ENCODE data around the gene NAB2.
A peak's percentile ranks its signal among the peaks of the same experiment; 100 is the strongest.

Gene NAB2

DNA sequence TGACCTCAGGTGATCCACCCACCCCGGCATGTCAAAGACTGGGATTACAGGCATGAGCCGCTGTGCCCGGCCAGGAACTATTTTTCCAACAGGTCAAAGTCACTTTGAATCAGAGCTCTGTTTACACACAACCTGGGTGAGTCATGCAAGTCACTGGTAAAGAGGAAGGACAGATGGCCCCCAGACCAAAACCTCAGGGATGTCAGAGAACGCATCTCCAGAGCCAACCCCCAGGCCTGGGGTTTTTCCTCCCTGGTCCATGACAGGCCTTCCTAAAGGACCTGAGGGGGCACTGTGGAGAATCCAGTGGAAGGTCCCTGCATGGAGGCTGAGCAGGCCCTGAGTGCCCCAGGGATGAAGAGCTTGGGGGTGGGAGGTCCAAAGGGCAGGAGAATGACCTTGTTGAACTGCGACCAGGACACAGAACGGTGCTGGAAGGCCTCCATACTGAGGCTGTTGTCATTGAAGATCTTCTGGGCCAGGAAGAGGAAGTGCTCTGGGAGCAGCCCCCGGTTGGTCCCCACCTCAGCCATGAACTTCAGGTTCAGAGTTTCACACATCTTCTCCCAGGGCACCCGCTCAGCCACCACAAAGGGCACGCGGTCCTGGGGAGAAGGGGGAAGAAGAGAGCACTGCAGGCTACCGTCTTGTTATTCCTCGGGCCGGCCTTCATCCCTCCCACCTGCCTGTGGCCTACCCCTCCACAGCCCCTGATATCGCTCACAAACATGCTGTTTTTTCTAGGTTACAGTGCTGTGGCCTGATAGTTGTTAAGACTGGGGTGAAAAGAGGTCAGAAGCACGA, 13.2 kb downstream of the NAB2 start:
- H3K4me3 ChIP-seq (ENCODE audit: insufficient read depth, low read depth, low read length, poor library complexity, severe bottlenecking) = no peak overlapping the region
- H3K9me3 ChIP-seq (ENCODE audit: control insufficient read depth, low read length) = no peaks in the 10 kb centered on the region
- H3K27me3 ChIP-seq (replicated peaks; ENCODE audit: control insufficient read depth, insufficient read depth, low read length, poor library complexity, severe bottlenecking) = no peaks in the 10 kb centered on the region
- H3K27ac ChIP-seq (ENCODE audit: insufficient read depth, low read length, poor library complexity, severe bottlenecking) = no peak overlapping the region
- H3K4me1 ChIP-seq (ENCODE audit: control insufficient read depth, insufficient read depth, low read length, poor library complexity, severe bottlenecking) = no peaks in the 10 kb centered on the region
- peaks cover 62% of the 10 kb centered on the region for H3K36me3 ChIP-seq (ENCODE audit: control insufficient read depth, insufficient read depth, low read length)
- no peak for DNase-seq

GRCh38 chr12:57103856-57104255, 14.9 kb downstream of the NAB2 start:
- no peak for DNase-seq
- no peak overlapping the region for H3K27ac ChIP-seq (ENCODE audit: insufficient read depth, low read length, poor library complexity, severe bottlenecking)

DNA sequence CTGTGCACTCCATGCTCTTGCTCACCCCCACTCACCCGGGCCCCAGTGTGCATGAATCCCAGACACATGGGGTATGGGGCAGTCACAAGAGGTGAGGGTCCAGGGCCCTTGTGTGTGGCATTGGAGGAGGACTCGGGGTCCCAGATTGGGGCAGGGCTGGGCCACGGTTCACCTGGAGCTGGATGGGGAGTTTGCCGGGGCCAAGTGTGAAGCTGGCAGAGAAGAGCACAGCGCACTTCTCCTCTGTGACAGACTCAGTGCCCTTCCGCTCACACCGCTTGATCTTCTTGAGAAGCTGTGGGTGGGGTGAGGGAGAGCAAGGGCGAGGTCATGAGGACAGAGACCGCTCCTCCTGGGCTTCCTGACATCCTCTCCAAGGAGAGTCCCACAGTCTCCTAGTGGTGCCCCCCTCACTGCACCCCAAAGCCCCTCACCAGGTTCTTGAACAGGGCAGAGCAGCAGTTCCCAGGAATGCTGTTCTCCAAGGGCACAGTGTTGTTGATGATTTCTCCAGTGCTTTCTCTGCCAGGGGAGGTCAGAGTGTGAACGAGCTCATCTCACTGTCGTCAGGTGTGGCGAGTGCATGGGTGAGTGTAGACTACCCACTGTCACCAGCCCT, 15.5 kb downstream of the NAB2 start:
- no peak for DNase-seq
- Histone ChIP-seq H3K4me1 (ENCODE audit: control insufficient read depth, insufficient read depth, low read length, poor library complexity, severe bottlenecking) (peaks cover 9% of the 10 kb centered on the region), H3K27ac (ENCODE audit: insufficient read depth, low read length, poor library complexity, severe bottlenecking) (no peak overlapping the region), H3K9me3 (ENCODE audit: control insufficient read depth, low read length) (no peaks in the 10 kb centered on the region), H3K4me3 (ENCODE audit: insufficient read depth, low read depth, low read length, poor library complexity, severe bottlenecking) (no peak overlapping the region), H3K36me3 (ENCODE audit: control insufficient read depth, insufficient read depth, low read length) (peaks cover 51% of the 10 kb centered on the region), H3K27me3 (replicated peaks; ENCODE audit: control insufficient read depth, insufficient read depth, low read length, poor library complexity, severe bottlenecking) (no peaks in the 10 kb centered on the region)

More at GRCh38 chr12:57103856-57104255, 14.9 kb downstream of the NAB2 start:
- Histone ChIP-seq H3K36me3 (ENCODE audit: control insufficient read depth, insufficient read depth, low read length) (peaks cover 57% of the 10 kb centered on the region), H3K9me3 (ENCODE audit: control insufficient read depth, low read length) (no peaks in the 10 kb centered on the region), H3K27me3 (replicated peaks; ENCODE audit: control insufficient read depth, insufficient read depth, low read length, poor library complexity, severe bottlenecking) (no peaks in the 10 kb centered on the region), H3K4me3 (ENCODE audit: insufficient read depth, low read depth, low read length, poor library complexity, severe bottlenecking) (no peak overlapping the region), H3K4me1 (ENCODE audit: control insufficient read depth, insufficient read depth, low read length, poor library complexity, severe bottlenecking) (peaks cover 6% of the 10 kb centered on the region)

DNA sequence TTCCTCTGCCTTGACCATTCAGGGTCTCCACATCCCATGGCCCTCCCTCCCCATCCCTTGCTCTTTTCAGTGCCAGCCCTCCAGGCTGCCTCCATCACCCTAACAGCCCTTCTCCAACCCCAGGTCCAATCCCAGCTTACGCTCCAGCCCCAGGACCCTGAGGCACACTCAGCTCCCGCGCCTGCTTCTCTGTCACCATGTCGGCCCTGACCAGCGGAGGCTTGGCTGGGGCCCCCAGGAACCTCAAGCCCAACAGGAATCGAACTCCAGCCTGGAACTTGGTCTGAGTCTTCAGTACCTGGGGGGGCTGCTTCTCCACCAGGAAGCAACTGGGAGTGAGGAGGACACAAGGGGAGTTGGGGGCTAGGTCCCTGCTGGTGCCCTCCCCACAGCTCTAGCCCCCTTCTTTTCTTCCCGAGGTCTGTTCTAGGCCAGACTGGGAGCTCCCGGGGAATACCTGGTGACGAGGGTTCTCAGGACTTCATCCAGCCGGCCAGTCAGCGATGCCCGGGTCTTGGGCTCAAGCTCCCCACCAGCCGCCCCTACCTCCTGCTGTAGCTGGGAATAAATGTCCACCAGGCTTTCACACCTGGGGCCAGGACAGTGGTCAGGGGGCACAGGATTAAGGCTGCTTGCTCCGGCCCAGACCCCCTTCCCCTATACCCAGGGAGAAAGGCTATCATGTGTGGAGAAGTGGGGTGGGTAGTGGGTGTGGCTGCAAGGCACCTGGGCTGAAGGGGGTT, 16.3 kb downstream of the NAB2 start:
- Histone ChIP-seq H3K27me3 (replicated peaks; ENCODE audit: control insufficient read depth, insufficient read depth, low read length, poor library complexity, severe bottlenecking) (no peaks in the 10 kb centered on the region), H3K4me1 (ENCODE audit: control insufficient read depth, insufficient read depth, low read length, poor library complexity, severe bottlenecking) (peaks cover 16% of the 10 kb centered on the region), H3K4me3 (ENCODE audit: insufficient read depth, low read depth, low read length, poor library complexity, severe bottlenecking) (no peak overlapping the region), H3K36me3 (ENCODE audit: control insufficient read depth, insufficient read depth, low read length) (peaks cover 44% of the 10 kb centered on the region), H3K27ac (ENCODE audit: insufficient read depth, low read length, poor library complexity, severe bottlenecking) (peak overlapping the region; percentile 22), H3K9me3 (ENCODE audit: control insufficient read depth, low read length) (no peaks in the 10 kb centered on the region)
- DNase-seq = no peak

DNA sequence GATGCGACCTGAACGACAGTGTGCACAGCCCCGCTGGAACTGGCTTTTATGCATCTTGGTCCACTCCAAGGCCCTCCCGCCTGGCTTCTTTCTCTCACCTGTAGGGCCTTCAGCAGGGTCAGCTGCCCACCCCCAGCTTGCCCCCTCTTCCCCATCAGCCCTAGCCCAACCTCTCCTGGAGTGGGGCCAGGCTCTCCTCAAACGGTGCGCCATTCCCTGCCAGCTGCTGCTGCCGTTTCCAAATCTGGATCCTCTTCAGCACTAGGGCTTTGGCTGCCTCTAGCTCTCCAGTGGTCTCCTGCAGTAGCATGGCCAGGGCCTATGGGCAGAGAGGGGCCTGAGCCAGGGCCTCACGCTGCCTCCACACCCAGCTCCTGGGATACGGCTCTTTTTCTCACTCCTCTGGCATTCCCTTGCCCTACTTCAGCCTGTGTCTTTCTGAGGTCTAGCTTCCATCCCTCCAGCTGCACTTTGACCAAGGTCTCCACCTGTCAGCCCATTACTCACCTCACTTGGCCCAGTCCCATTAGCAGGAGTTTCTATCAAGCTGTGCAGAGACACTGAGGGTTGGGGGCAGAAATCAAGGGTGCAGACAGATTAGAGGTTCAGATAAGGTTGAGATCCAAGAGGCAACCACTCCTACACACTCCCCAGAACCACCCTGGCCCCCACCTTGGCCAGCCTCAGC, 17.3 kb downstream of the NAB2 start:
- peaks cover 19% of the 10 kb centered on the region for H3K4me1 ChIP-seq (ENCODE audit: control insufficient read depth, insufficient read depth, low read length, poor library complexity, severe bottlenecking)
- peaks cover 44% of the 10 kb centered on the region for H3K36me3 ChIP-seq (ENCODE audit: control insufficient read depth, insufficient read depth, low read length)
- DNase-seq = no peak
- no peaks in the 10 kb centered on the region for H3K9me3 ChIP-seq (ENCODE audit: control insufficient read depth, low read length)
- no peaks in the 10 kb centered on the region for H3K27me3 ChIP-seq (replicated peaks; ENCODE audit: control insufficient read depth, insufficient read depth, low read length, poor library complexity, severe bottlenecking)
- H3K27ac ChIP-seq (ENCODE audit: insufficient read depth, low read length, poor library complexity, severe bottlenecking) = no peak overlapping the region
- no peak overlapping the region for H3K4me3 ChIP-seq (ENCODE audit: insufficient read depth, low read depth, low read length, poor library complexity, severe bottlenecking)

- Histone ChIP-seq H3K36me3 (ENCODE audit: control insufficient read depth, insufficient read depth, low read length) (peaks cover 44% of the 10 kb centered on the region), H3K9me3 (ENCODE audit: control insufficient read depth, low read length) (no peaks in the 10 kb centered on the region), H3K27ac (ENCODE audit: insufficient read depth, low read length, poor library complexity, severe bottlenecking) (no peak overlapping the region), H3K4me1 (ENCODE audit: control insufficient read depth, insufficient read depth, low read length, poor library complexity, severe bottlenecking) (peaks cover 31% of the 10 kb centered on the region), H3K27me3 (replicated peaks; ENCODE audit: control insufficient read depth, insufficient read depth, low read length, poor library complexity, severe bottlenecking) (no peaks in the 10 kb centered on the region), H3K4me3 (ENCODE audit: insufficient read depth, low read depth, low read length, poor library complexity, severe bottlenecking) (no peak overlapping the region)
- no peak for DNase-seq
Measured at GRCh38 chr12:57107456-57108155, 18.7 kb downstream of the NAB2 start.

- no peaks in the 10 kb centered on the region for H3K27me3 ChIP-seq (replicated peaks; ENCODE audit: control insufficient read depth, insufficient read depth, low read length, poor library complexity, severe bottlenecking)
- peak overlapping the region; percentile 76 for H3K4me3 ChIP-seq (ENCODE audit: insufficient read depth, low read depth, low read length, poor library complexity, severe bottlenecking)
- H3K9me3 ChIP-seq (ENCODE audit: control insufficient read depth, low read length) = no peaks in the 10 kb centered on the region
- peak overlapping the region; percentile 97 for H3K27ac ChIP-seq (ENCODE audit: insufficient read depth, low read length, poor library complexity, severe bottlenecking)
- peaks cover 32% of the 10 kb centered on the region for H3K4me1 ChIP-seq (ENCODE audit: control insufficient read depth, insufficient read depth, low read length, poor library complexity, severe bottlenecking)
- H3K36me3 ChIP-seq (ENCODE audit: control insufficient read depth, insufficient read depth, low read length) = peaks cover 37% of the 10 kb centered on the region
- no peak for DNase-seq
Measured at GRCh38 chr12:57109207-57110103, 20.5 kb downstream of the NAB2 start.

DNA sequence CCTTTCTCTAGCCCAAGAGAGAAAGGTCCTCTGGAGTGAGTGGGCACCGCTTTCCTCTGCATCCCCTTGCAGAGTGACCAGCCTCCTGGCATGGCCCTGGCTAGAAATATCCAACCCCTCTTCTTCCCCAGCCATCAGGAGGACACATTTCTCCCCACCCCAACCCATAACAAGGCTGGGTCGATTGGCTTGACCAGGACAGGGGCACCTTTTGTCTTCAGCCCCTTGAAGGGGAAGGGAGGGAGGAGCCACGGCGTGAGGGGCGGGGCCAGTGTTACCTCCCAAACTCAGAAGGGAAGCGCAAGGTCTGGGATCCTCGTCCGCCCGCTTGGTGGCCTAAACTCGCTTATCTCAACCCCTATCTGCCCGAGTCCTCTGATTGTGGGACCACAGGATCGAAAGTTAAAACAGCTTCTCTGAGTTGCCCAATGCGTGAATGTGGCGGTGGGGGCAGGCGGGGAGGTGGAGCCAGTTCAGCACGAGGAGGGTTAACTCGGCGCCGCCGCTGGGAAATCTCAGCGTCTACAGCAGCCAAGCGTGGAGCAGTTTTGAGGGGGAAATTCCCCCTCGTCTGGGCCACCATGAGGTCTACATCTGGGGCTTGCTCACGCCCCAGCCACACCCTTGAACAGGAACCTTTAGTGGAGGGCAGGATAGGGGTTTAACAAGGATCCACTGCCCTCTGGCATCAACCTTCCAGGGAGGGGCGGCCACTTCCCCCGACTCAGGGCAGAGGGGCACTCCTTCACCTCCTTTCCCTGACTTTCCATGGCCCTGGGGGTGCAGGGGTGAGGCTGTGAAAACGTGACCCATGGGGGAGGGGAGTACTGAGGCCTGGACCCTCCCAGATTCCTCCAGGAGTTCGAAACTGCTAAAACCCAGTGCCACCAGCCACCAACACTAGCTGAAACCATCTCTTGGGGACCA, 21.5 kb downstream of the NAB2 start:
- H3K27me3 ChIP-seq (replicated peaks; ENCODE audit: control insufficient read depth, insufficient read depth, low read length, poor library complexity, severe bottlenecking) = no peaks in the 10 kb centered on the region
- H3K9me3 ChIP-seq (ENCODE audit: control insufficient read depth, low read length) = no peaks in the 10 kb centered on the region
- peaks cover 32% of the 10 kb centered on the region for H3K4me1 ChIP-seq (ENCODE audit: control insufficient read depth, insufficient read depth, low read length, poor library complexity, severe bottlenecking)
- DNase-seq = peak; percentile 71 to 74 (median 73)
- H3K36me3 ChIP-seq (ENCODE audit: control insufficient read depth, insufficient read depth, low read length) = peaks cover 28% of the 10 kb centered on the region
- peak overlapping the region; percentile 97 for H3K27ac ChIP-seq (ENCODE audit: insufficient read depth, low read length, poor library complexity, severe bottlenecking)
- peak overlapping the region; percentile 76 for H3K4me3 ChIP-seq (ENCODE audit: insufficient read depth, low read depth, low read length, poor library complexity, severe bottlenecking)
